ENCODE measurements around the gene CCDC40. TPM values are rescaled to one million over a fixed set of nuclear protein-coding genes. Genes with fewer than 3 reads are reported as not detected.

Gene CCDC40
- total RNA-seq (0.57 TPM), polyA plus RNA-seq (1.5 TPM)
- long read RNA-seq, donor 1 = 0 reads
- long read RNA-seq, donor 2 = 0 reads
- long read RNA-seq, donor 3 = 0 reads
- long read RNA-seq, donor 4, partial matches to known transcripts = 168 of 168 reads
- long read RNA-seq, donor 4, other reads (novel, unspliced or antisense) = 0 of 168 reads
- long read RNA-seq, donor 5, partial matches to known transcripts = 107 of 238 reads
- long read RNA-seq, donor 5, other reads (novel, unspliced or antisense) = 131 of 238 reads
- long read RNA-seq, donor 6 = 0 reads
- long read RNA-seq, donor 7 = 0 reads
- long read RNA-seq, donor 8 = 0 reads
- long read RNA-seq, donor 9 = 0 reads
- long read RNA-seq, donor 10 = 0 reads

DNA sequence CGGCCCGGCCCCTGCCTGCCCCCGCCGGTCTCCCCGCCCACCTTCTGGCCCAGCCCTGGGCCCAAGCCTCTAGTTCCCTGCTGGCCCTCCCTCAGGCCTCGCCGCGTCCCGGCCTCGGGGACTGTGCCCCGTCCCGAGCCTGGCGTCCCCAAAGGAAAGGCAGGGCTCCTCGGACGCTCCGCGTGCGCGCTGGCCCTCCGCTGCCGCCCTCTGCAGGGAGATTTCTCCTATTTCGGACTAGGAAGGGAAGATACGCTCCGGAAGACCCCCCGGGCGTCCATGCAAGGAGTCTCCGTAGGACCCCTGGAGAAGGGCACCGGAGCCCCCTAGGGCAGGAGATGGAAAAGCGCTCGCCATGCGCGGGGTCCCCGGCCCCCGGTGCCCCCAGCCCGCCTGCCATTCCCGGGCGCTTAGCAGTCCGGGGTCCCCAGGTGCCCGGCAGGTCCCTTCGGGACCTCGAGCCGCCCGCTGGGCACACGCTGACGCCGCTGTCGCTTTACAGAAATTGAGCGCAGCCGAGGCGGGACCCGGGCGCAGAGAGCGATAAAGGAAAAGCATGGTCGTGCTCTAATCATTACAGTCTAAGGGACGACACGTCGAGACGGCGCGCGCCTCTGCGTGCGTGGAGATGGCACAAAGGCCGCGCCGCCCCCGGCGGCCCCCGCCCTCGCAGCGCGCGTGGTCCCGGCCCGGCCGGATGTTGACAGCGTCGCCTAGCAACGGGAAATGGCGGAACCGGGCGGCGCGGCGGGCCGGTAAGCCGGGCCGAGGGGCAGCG is at the start of gene CCDC40:
Gene CCDC40, plus strand, starts transcription at position 706 of the 778 bp plus-strand sequence. Its CDS starts 21 bp downstream, at position 727.
- H3K27me3 ChIP-seq (ENCODE audit: control insufficient read depth in 2 of 2, insufficient read depth in 1 of 2, low read length in 1 of 2) = peaks cover 33 to 61% of the 10 kb centered on the region in 2 donors
- peak within 1 kb of the TSS; percentile 52 to 71 for H3K4me3 ChIP-seq (ENCODE audit: low read length in 2 of 2)
- H3K36me3 ChIP-seq (ENCODE audit: control insufficient read depth in 2 of 2, insufficient read depth in 2 of 2, low read length in 1 of 2) = no peaks in the 10 kb centered on the region
- peaks cover 0 to 3% of the 10 kb centered on the region in 2 donors for H3K9me3 ChIP-seq (ENCODE audit: control insufficient read depth in 2 of 2, insufficient read depth in 1 of 2, low read length in 1 of 2)
- whole genome bisulfite sequencing = under 1% methylated on average over 89 of the region's 89 CpGs
- peak in 8 of 9 donors; percentile 30 to 74 (median 46) for DNase-seq (ENCODE audit: low read depth in 6 of 9, low spot score in 9 of 9)
- peaks cover 0 to 18% of the 10 kb centered on the region in 2 donors for H3K4me1 ChIP-seq (ENCODE audit: control insufficient read depth in 2 of 2, insufficient read depth in 2 of 2, low read length in 2 of 2)
- peak within 1 kb of the TSS; percentile 19 to 53 for H3K27ac ChIP-seq (ENCODE audit: low read depth in 1 of 2, low read length in 1 of 2)

DNA sequence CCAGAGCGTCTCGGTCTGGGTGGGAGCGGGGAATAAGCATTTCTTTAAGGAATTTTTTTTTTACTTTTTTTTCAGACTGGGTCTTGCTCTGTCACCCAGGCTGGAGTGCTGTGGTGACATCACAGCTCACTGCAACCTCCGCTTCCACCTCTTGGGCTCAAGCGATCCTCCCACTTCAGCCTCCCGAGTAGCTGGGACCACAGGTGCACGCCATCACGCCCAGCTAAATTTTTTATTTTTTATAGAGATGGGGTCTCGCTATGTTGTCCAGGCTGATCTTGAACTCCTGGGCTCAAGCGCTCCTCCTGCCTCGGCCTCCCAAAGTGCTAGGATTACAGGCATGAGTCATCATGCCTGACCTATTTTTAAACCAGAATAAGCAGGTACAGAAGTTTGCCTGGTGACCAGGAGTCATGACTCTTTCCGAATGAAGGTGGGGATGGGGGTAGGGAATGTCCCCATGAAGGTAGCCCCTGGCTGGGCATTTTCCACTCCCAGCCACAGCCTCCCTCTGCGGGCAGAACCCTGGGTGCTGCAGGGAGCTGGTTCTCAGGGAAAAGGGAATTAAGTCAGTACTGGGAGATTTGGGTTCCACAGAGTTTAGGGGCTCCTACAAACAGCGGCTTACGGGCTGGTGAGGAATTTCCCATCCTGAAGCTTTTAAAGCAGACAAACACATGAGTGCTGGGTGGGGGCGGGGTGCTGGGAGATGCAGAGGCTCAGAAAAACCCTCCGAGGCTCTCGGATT is 49.1 kb upstream of the CCDC40 start:
- no peak overlapping the region for H3K27ac ChIP-seq (ENCODE audit: low read depth in 1 of 2, low read length in 1 of 2)
- H3K9me3 ChIP-seq (ENCODE audit: control insufficient read depth in 2 of 2, insufficient read depth in 1 of 2, low read length in 1 of 2) = no peaks in the 10 kb centered on the region
- 95% methylated on average over 18 of the region's 18 CpGs for WGBS
- no peak overlapping the region for H3K4me3 ChIP-seq (ENCODE audit: low read length in 2 of 2)
- H3K27me3 ChIP-seq (ENCODE audit: control insufficient read depth in 2 of 2, insufficient read depth in 1 of 2, low read length in 1 of 2) = peaks cover 0 to 8% of the 10 kb centered on the region in 2 donors
- H3K4me1 ChIP-seq (ENCODE audit: control insufficient read depth in 2 of 2, insufficient read depth in 2 of 2, low read length in 2 of 2) = peaks cover 5 to 14% of the 10 kb centered on the region in 2 donors
- H3K36me3 ChIP-seq (ENCODE audit: control insufficient read depth in 2 of 2, insufficient read depth in 2 of 2, low read length in 1 of 2) = no peaks in the 10 kb centered on the region
- DNase-seq (ENCODE audit: low read depth in 6 of 9, low spot score in 9 of 9) = no peak

DNA sequence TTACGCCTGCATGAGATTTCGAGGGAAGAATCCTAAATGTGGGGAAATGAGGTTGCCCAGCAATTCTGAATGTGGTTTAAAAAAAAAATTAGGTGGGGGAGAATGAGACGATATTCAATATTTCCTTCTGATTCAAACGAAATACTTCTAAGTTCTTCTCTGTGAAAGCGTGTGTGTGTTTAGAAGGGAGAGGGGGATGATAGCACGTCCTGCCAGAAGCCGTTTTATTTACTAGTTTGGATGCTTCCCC is 48.6 kb upstream of the CCDC40 start:
- DNase-seq (ENCODE audit: low read depth in 6 of 9, low spot score in 9 of 9) = no peak
- Histone ChIP-seq H3K36me3 (ENCODE audit: control insufficient read depth in 2 of 2, insufficient read depth in 2 of 2, low read length in 1 of 2) (no peaks in the 10 kb centered on the region), H3K27me3 (ENCODE audit: control insufficient read depth in 2 of 2, insufficient read depth in 1 of 2, low read length in 1 of 2) (peaks cover 0 to 8% of the 10 kb centered on the region in 2 donors), H3K9me3 (ENCODE audit: control insufficient read depth in 2 of 2, insufficient read depth in 1 of 2, low read length in 1 of 2) (no peaks in the 10 kb centered on the region), H3K4me1 (ENCODE audit: control insufficient read depth in 2 of 2, insufficient read depth in 2 of 2, low read length in 2 of 2) (peaks cover 8 to 19% of the 10 kb centered on the region in 2 donors), H3K4me3 (ENCODE audit: low read length in 2 of 2) (no peak overlapping the region), H3K27ac (ENCODE audit: low read depth in 1 of 2, low read length in 1 of 2) (no peak overlapping the region)
- 88% methylated on average over 7 of the region's 7 CpGs for WGBS

DNA sequence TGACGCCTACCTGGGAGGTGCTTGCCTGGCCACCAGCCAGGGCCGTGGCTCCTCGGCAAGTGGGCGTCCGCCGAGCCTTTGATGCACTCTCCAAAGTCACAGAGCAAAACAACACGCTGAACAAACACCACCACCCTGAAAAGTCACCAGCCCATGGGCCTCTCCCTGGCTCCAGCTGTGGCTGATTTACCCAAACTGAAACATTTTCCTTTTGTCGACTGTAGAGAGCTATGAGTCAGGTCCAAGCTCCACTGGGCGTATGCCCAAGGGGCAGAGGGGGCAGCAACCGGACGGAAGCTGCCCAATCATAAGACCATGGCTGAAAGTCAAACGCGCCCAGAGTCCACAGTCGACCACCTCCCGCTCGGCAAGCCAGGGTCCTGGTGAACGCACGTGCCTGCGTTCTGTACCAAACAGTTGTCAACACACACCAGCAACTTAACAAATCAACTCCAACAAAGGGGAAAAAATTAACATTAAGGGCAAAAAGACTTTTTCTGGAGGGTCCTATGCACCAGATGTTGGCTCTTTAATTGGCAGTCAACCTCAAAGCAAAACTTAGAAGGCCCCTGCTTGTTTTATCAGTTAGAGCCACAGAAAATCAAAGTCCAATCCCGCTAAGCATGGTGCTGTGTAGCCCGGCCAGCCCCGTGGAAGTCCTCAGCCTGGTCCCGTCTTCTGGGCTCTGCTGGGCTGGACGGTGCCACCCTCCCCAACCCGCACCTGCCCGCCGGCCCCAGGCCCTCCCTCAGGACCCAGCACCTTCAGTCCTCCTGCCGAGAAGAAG is 48.1 kb upstream of the CCDC40 start:
- Histone ChIP-seq H3K27ac (ENCODE audit: low read depth in 1 of 2, low read length in 1 of 2) (no peak overlapping the region), H3K36me3 (ENCODE audit: control insufficient read depth in 2 of 2, insufficient read depth in 2 of 2, low read length in 1 of 2) (no peaks in the 10 kb centered on the region), H3K4me3 (ENCODE audit: low read length in 2 of 2) (no peak overlapping the region), H3K4me1 (ENCODE audit: control insufficient read depth in 2 of 2, insufficient read depth in 2 of 2, low read length in 2 of 2) (peaks cover 8 to 24% of the 10 kb centered on the region in 2 donors), H3K27me3 (ENCODE audit: control insufficient read depth in 2 of 2, insufficient read depth in 1 of 2, low read length in 1 of 2) (peaks cover 0 to 8% of the 10 kb centered on the region in 2 donors), H3K9me3 (ENCODE audit: control insufficient read depth in 2 of 2, insufficient read depth in 1 of 2, low read length in 1 of 2) (no peaks in the 10 kb centered on the region)
- 88% methylated on average over 28 of the region's 28 CpGs for WGBS
- DNase-seq (ENCODE audit: low read depth in 6 of 9, low spot score in 9 of 9) = no peak

DNA sequence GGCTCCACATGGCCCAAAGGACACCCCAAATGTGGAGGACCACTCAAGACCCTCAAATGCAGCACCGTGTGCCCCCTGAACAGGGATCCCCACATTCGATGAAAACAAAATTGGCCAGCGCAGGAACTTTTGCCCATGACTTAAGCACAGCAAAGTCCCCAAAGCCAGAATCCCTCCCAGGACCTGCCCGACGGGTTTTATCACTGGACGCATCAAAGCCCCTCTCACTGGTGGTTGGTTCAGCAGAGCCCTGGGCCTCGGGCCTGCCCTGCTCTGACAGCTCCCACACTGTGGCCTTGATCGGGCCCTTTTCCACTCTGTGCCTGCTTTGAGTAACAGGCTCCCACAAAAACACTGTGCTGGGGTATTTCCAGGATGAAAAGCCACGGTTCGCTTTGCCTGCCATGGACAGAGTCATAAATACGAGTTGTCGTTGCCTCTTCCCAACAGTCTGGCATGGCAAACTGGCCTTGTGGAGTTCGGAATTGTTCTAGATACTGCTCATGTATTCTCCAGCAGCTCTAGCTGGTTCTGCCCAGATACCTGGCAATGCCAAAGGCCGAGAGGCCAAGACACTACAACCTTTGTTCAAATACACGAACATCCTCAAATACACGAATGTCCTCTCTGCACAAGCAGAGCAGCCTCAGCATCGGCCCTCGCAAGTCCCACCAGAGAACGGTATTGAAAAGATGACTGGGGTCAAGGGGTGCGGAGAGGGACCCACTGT is 47.2 kb upstream of the CCDC40 start:
- Histone ChIP-seq H3K27me3 (ENCODE audit: control insufficient read depth in 2 of 2, insufficient read depth in 1 of 2, low read length in 1 of 2) (peaks cover 0 to 8% of the 10 kb centered on the region in 2 donors), H3K4me1 (ENCODE audit: control insufficient read depth in 2 of 2, insufficient read depth in 2 of 2, low read length in 2 of 2) (peaks cover 15 to 33% of the 10 kb centered on the region in 2 donors), H3K27ac (ENCODE audit: low read depth in 1 of 2, low read length in 1 of 2) (no peak overlapping the region), H3K9me3 (ENCODE audit: control insufficient read depth in 2 of 2, insufficient read depth in 1 of 2, low read length in 1 of 2) (no peaks in the 10 kb centered on the region), H3K4me3 (ENCODE audit: low read length in 2 of 2) (no peak overlapping the region), H3K36me3 (ENCODE audit: control insufficient read depth in 2 of 2, insufficient read depth in 2 of 2, low read length in 1 of 2) (no peaks in the 10 kb centered on the region)
- WGBS = 97% methylated on average over 20 of the region's 20 CpGs
- DNase-seq (ENCODE audit: low read depth in 6 of 9, low spot score in 9 of 9) = no peak

DNA sequence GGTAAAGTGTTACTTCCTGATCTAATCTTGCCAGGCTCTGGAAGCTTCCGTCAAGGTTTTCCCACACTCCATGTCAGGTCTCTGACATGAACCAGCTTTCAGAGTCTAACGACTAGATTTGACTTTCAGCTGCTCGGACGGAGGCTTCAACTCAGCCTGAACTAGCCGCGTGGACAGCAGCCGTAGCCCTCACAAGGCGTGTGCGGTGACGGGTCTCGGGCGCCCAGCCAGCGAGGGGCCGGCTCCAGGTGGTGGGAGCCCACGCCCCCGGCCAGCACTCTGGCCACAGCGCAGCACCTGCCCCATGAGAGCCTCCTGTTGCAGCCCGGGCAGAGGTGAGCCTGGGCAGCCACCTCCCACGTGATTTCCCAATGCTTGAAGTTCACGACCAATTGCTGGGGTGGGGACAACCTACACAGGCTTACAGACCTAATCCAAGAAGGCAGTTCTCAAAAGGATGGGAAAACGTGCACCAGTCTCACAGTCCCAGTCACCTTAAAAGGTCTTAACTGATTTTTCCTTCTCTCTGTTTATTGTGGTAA is 46.3 kb upstream of the CCDC40 start:
- H3K4me1 ChIP-seq (ENCODE audit: control insufficient read depth in 2 of 2, insufficient read depth in 2 of 2, low read length in 2 of 2) = peaks cover 15 to 34% of the 10 kb centered on the region in 2 donors

GRCh38 chr17:79990704-79991103 is 45.7 kb upstream of the CCDC40 start:
- DNase-seq (ENCODE audit: low read depth in 6 of 9, low spot score in 9 of 9) = no peak
- 92% methylated on average over 17 of the region's 17 CpGs for WGBS
- Histone ChIP-seq H3K9me3 (ENCODE audit: control insufficient read depth in 2 of 2, insufficient read depth in 1 of 2, low read length in 1 of 2) (no peaks in the 10 kb centered on the region), H3K4me3 (ENCODE audit: low read length in 2 of 2) (no peak overlapping the region), H3K36me3 (ENCODE audit: control insufficient read depth in 2 of 2, insufficient read depth in 2 of 2, low read length in 1 of 2) (no peaks in the 10 kb centered on the region), H3K4me1 (ENCODE audit: control insufficient read depth in 2 of 2, insufficient read depth in 2 of 2, low read length in 2 of 2) (peaks cover 15 to 34% of the 10 kb centered on the region in 2 donors), H3K27me3 (ENCODE audit: control insufficient read depth in 2 of 2, insufficient read depth in 1 of 2, low read length in 1 of 2) (peaks cover 0 to 8% of the 10 kb centered on the region in 2 donors), H3K27ac (ENCODE audit: low read depth in 1 of 2, low read length in 1 of 2) (no peak overlapping the region)

More for the DNA sequence above, 46.3 kb upstream of the CCDC40 start:
- H3K27me3 ChIP-seq (ENCODE audit: control insufficient read depth in 2 of 2, insufficient read depth in 1 of 2, low read length in 1 of 2) = peaks cover 0 to 8% of the 10 kb centered on the region in 2 donors
- WGBS = 90% methylated on average over 21 of the region's 21 CpGs
- H3K36me3 ChIP-seq (ENCODE audit: control insufficient read depth in 2 of 2, insufficient read depth in 2 of 2, low read length in 1 of 2) = no peaks in the 10 kb centered on the region
- no peak overlapping the region for H3K27ac ChIP-seq (ENCODE audit: low read depth in 1 of 2, low read length in 1 of 2)
- H3K4me3 ChIP-seq (ENCODE audit: low read length in 2 of 2) = no peak overlapping the region
- no peaks in the 10 kb centered on the region for H3K9me3 ChIP-seq (ENCODE audit: control insufficient read depth in 2 of 2, insufficient read depth in 1 of 2, low read length in 1 of 2)
- no peak for DNase-seq (ENCODE audit: low read depth in 6 of 9, low spot score in 9 of 9)

Data from thymus (tissue), 14 donors.